Measurements from ENCODE around the gene PSORS1C2. TPM values are rescaled to one million over a fixed set of nuclear protein-coding genes. Genes with fewer than 3 reads are reported as not detected.
"Not testable (repeated sequence)": the region's sequence is repeated elsewhere in the genome, so short reads cannot be mapped to it uniquely, and the experiment has no call there.

Gene PSORS1C2
- total RNA-seq = not detected in 2 replicates

- intact Hi-C loops (cut with micrococcal nuclease) = no loop called here
Measured at GRCh38 chr6:31138982-31139381, at the start of gene PSORS1C2. Gene PSORS1C2 (minus strand): TSS chr6:31139066. CDS start chr6:31139026, 40 bp downstream.

GRCh38 chr6:31187780-31188194, 48.9 kb upstream of the PSORS1C2 start:
- intact Hi-C loops (cut with micrococcal nuclease) = no loop called here

- intact Hi-C loops (cut with micrococcal nuclease) = no loop called here
Measured at GRCh38 chr6:31186052-31186734, 47.3 kb upstream of the PSORS1C2 start.

- intact Hi-C loops (cut with micrococcal nuclease) = not testable (repeated sequence)
Measured at GRCh38 chr6:31185695-31186051, 46.8 kb upstream of the PSORS1C2 start.

- intact Hi-C loops (cut with micrococcal nuclease) = not testable (repeated sequence)
Measured at GRCh38 chr6:31183859-31184258, 45.0 kb upstream of the PSORS1C2 start.

- intact Hi-C loops (cut with micrococcal nuclease) = not testable (repeated sequence)
Measured at GRCh38 chr6:31183287-31183686, 44.4 kb upstream of the PSORS1C2 start.

- intact Hi-C loops (cut with micrococcal nuclease) = no loop called here
Measured at GRCh38 chr6:31180500-31180899, 41.6 kb upstream of the PSORS1C2 start.

GRCh38 chr6:31179896-31180295, 41.0 kb upstream of the PSORS1C2 start:
- intact Hi-C loops (cut with micrococcal nuclease) = no loop called here

- intact Hi-C loops (cut with micrococcal nuclease) = no loop called here
Measured at GRCh38 chr6:31179042-31179386, 40.1 kb upstream of the PSORS1C2 start.

GRCh38 chr6:31178143-31179041, 39.5 kb upstream of the PSORS1C2 start:
- intact Hi-C loops (cut with micrococcal nuclease) = no loop called here

GRCh38 chr6:31175971-31176370, 37.1 kb upstream of the PSORS1C2 start:
- intact Hi-C loops (cut with micrococcal nuclease) = no loop called here

- intact Hi-C loops (cut with micrococcal nuclease) = no loop called here
Measured at GRCh38 chr6:31174378-31174777, 35.5 kb upstream of the PSORS1C2 start.

GRCh38 chr6:31173406-31173805, 34.5 kb upstream of the PSORS1C2 start:
- intact Hi-C loops (cut with micrococcal nuclease) = no loop called here

GRCh38 chr6:31172973-31173384, 34.1 kb upstream of the PSORS1C2 start:
- intact Hi-C loops (cut with micrococcal nuclease) = no loop called here

- intact Hi-C loops (cut with micrococcal nuclease) = no loop called here
Measured at GRCh38 chr6:31171931-31172905, 33.4 kb upstream of the PSORS1C2 start.

- intact Hi-C loops (cut with micrococcal nuclease) = no loop called here
Measured at GRCh38 chr6:31170987-31171671, 32.3 kb upstream of the PSORS1C2 start.

GRCh38 chr6:31170600-31170881, 31.7 kb upstream of the PSORS1C2 start, which contains the start of gene POU5F1:
Gene POU5F1 (minus strand): TSS chr6:31170682. CDS start chr6:31170620, 62 bp downstream.
- intact Hi-C loops (cut with micrococcal nuclease) = no loop called here

- intact Hi-C loops (cut with micrococcal nuclease) = not testable (repeated sequence)
Measured at GRCh38 chr6:31169858-31170599, 31.2 kb upstream of the PSORS1C2 start.

- intact Hi-C loops (cut with micrococcal nuclease) = no loop called here
Measured at GRCh38 chr6:31169123-31169857, 30.4 kb upstream of the PSORS1C2 start.

- intact Hi-C loops (cut with micrococcal nuclease) = no loop called here
Measured at GRCh38 chr6:31168606-31169005, 29.7 kb upstream of the PSORS1C2 start.
